Heart right ventricle (tissue), 16 donors: Measurements from ENCODE around the gene PVALB. TPM values are rescaled to one million over a fixed set of nuclear protein-coding genes. Genes with fewer than 3 reads are reported as not detected.
A peak's percentile ranks its signal among the peaks of the same experiment; 100 is the strongest.

Experiments used
- ATAC-seq, 8 donors: fragments of 200-7000 bp; cut with Tn5 transposase; one replicate each; pipeline ENCODE4 v1.9.1; 2020; ENCODE audit warnings: mild to moderate bottlenecking in 8 of 8, moderate library complexity in 8 of 8, moderate number of reproducible peaks in 1 of 8
- DNase-seq, 2 donors: peaks; one replicate each; pipeline ENCODE4 v3.0.0-alpha.2; 2020
- H3K27ac ChIP-seq, 10 donors: fragments of 200-600 bp; sonication (generic) in 2 of 10; one replicate each; pipeline versions ENCODE4 v1.5.0 to v1.8.0; 2020 to 2022; ENCODE audit warnings: mild to moderate bottlenecking in 3 of 10
- H3K27me3 ChIP-seq, 7 donors: fragments of 200-600 bp; one replicate each; pipeline ENCODE4 v1.8.0; 2021 to 2022; ENCODE audit warnings: mild to moderate bottlenecking in 2 of 7
- H3K36me3 ChIP-seq, 9 donors: fragments of 200-600 bp; sonication (generic) in 1 of 9; one replicate each; pipeline versions ENCODE4 v1.5.0 to v1.8.0; 2020 to 2022; ENCODE audit warnings: mild to moderate bottlenecking in 2 of 9
- H3K4me1 ChIP-seq, 9 donors: fragments of 200-600 bp; sonication (generic) in 1 of 9; one replicate each; pipeline versions ENCODE4 v1.5.0 to v1.8.0; 2020 to 2022; ENCODE audit warnings: mild to moderate bottlenecking in 4 of 9
- H3K4me3 ChIP-seq, 10 donors: fragments of 200-600 bp; sonication (generic) in 2 of 10; one replicate each; pipeline versions ENCODE4 v1.5.0 to v1.8.0; 2020 to 2022; ENCODE audit warnings: mild to moderate bottlenecking in 7 of 10, moderate library complexity in 2 of 10
- H3K9me3 ChIP-seq, 11 donors: fragments of 200-600 bp in 10 of 11; sonication (generic) in 2 of 11; one replicate each; pipeline versions ENCODE4 v1.5.0 to v1.8.0; 2013 to 2022; ENCODE audit warnings: mild to moderate bottlenecking in 2 of 11, control low read depth in 1 of 11, moderate library complexity in 1 of 11
- WGBS, 2 donors: extraction: QIAGEN DNeasy Blood & Tissue Kit; methylation state at CpG; one replicate each; pipeline ENCODE4 v1.1.7; 2013; ENCODE audit warnings: inconsistent platforms in 1 of 2; 5-methylcytosine and 5-hydroxymethylcytosine counted together
- intact Hi-C, 10 donors: fragments of 100-400 bp; cut with DNase I; formaldehyde crosslinking; loops; one replicate each; pipeline versions ENCODE4 v1.11.1 to v1.14.2; 2022
- polyA plus RNA-seq, 2 donors: library from polyadenylated mRNA; stranded (reverse); fragments of 200-250 nt; gene quantifications; one replicate each; pipeline ENCODE4 v1.2.3, GENCODE V29; 2013
- total RNA-seq, 10 donors: library from RNA; stranded (reverse); fragmentation: NEBNext Ultra II Directional in 3 of 10; extraction: Animal tissue kit (Norgen Biotek cat#: 25700) in 3 of 10; gene quantifications; one replicate each; pipeline versions ENCODE4 v1.2.1 to v1.2.4, GENCODE V29; 2021 to 2023
- TF ChIP-seq, protein P1 (sequence below), 9 donors: fragments of 200-600 bp; sonication (generic) in 2 of 9; IDR thresholded peaks; one replicate each; pipeline versions ENCODE4 v1.5.0 to v1.8.0; 2021 to 2022; ENCODE audit warnings: antibody characterized with exemption in 9 of 9, mild to moderate bottlenecking in 5 of 9, moderate library complexity in 1 of 9
- donor health status: Arrhythmogenic right ventricular cardiomyopathy.
- donor health status: ischemic (EF 13 %, LVEDD 7.1; RV severe dilation, severe dysfunction).
- donor health status: healthy with polysubstance abuse.
- donor health status: DM: no; HTN: yes; CAD: no.
- donor health status: DM: no; HTN: no; CAD: no.
- donor health status: ischemic (EF 25% LVEDD 6.9; RV normal size, moderate dysfunction).
- donor health status: ischemic (EF 25% LVEDD 5.7; RV mildly dilated, moderate dysfunction).
- donor health status: healthy.
- donor health status: DM: yes; HTN: yes; CAD: no.
- donor health status: Ischemic cardiomyopathy.
- donor health status: ischemic (EF 35%, LVEDD 5.7; RV mildly dilated, moderate dysfunction).
- donor health status: nonischemic (EF 11% LVEDD 7.7; RV severe dilation, severe dysfunction).
- donor health status: DM: yes; HTN: yes; CAD: no.
- donor health status: PGD.
- donor health status: ischemic (EF 29% LVEDD 5.4; RV normal size, mild dysfunction).
- donor health status: nonischemic (EF 23%, LVEDD 6.1; RV moderate dilation, normal function).

The PVALB gene
- total and polyA plus RNA-seq, 12 donors = not detected

GRCh38 chr22:36759481-36760159 lies 57.2 kb downstream of the PVALB start:
- intact Hi-C loops = loop anchor here in 2 of 10 donors (10.0 kb wide), 1 partner anchor 215 kb away; no protein-coding TSS in a partner anchor
- no peak overlapping the region for H3K4me3 ChIP-seq
- peaks cover 0 to 9% (median 3%) of the 10 kb centered on the region in 9 donors for H3K4me1 ChIP-seq
- H3K27ac ChIP-seq = no peak overlapping the region
- 89 to 91% methylated on average over 19 of the region's 19 CpGs for WGBS, 2 donors
- TF ChIP-seq, protein P1, sequence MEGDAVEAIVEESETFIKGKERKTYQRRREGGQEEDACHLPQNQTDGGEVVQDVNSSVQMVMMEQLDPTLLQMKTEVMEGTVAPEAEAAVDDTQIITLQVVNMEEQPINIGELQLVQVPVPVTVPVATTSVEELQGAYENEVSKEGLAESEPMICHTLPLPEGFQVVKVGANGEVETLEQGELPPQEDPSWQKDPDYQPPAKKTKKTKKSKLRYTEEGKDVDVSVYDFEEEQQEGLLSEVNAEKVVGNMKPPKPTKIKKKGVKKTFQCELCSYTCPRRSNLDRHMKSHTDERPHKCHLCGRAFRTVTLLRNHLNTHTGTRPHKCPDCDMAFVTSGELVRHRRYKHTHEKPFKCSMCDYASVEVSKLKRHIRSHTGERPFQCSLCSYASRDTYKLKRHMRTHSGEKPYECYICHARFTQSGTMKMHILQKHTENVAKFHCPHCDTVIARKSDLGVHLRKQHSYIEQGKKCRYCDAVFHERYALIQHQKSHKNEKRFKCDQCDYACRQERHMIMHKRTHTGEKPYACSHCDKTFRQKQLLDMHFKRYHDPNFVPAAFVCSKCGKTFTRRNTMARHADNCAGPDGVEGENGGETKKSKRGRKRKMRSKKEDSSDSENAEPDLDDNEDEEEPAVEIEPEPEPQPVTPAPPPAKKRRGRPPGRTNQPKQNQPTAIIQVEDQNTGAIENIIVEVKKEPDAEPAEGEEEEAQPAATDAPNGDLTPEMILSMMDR (IDR thresholded peaks at IDR 0.05) = no peak
- H3K27me3 ChIP-seq = peaks cover 0 to 19% (median 12%) of the 10 kb centered on the region in 7 donors
- H3K9me3 ChIP-seq = no peaks in the 10 kb centered on the region
- DNase-seq (no peak), ATAC-seq (no peak)
- H3K36me3 ChIP-seq = peaks cover 0 to 44% (median 0%) of the 10 kb centered on the region in 9 donors

DNA sequence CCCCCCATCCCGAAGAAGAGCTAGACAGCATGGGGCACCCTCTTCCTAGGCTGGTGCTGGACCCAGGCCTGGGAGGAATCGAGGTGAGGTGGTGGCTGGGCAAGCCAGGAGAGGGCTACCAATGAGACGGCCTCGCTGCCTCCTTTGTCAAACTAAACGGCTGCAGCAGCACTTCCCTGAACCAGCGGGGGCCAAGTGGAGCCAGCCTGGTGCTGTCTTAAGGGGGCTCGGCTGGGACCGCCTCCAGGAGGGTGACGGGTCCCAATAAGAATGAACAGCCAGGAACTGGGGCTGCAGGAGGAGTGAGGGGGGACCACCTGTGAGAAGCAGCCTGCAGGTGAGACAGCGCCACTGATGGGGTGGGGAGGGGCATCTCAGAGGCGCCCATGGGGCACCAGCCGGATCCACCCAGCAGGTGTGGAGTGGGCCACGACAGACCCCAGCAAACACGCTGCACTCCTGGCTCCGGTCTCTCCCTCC lies 58.0 kb downstream of the PVALB start:
- H3K27me3 ChIP-seq = peaks cover 0 to 27% (median 20%) of the 10 kb centered on the region in 7 donors
- TF ChIP-seq, protein P1 (IDR thresholded peaks at IDR 0.05) = no peak
- no peak overlapping the region for H3K27ac ChIP-seq
- intact Hi-C loops = no loop called here
- peaks cover 0 to 39% (median 0%) of the 10 kb centered on the region in 9 donors for H3K36me3 ChIP-seq
- DNase-seq (no peak), ATAC-seq (no peak)
- 85% methylated on average over 15 of the region's 15 CpGs for WGBS, 2 donors
- no peaks in the 10 kb centered on the region for H3K9me3 ChIP-seq
- H3K4me1 ChIP-seq = peaks cover 0 to 9% (median 3%) of the 10 kb centered on the region in 9 donors
- H3K4me3 ChIP-seq = no peak overlapping the region

DNA sequence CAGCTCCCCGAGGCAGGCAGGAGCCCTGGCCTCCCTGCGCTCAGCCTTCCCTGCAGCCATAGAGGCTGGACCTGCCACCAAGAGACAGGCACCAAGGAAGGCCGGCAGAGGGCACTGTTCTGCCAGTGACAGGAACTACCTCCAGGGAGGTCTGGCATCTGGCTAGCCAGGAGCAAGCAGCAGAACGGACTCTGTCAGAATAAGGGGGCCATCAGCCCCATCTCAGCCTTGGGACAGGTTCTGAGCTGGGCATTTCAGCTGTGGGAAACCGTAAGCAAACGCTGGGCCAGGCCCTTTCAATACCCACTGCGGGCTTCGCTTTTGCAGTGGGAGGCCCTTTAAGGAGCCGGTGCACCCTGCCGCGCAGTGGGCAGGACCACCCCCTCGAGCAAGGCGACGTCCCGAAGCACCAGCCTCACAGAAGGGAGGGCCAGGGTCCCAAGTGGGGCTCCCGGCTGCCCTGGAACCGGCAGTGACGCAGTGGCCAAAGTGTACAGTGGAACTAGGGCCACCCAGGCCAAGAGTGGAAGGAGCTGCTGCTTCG lies 59.1 kb downstream of the PVALB start:
- TF ChIP-seq, protein P1 (IDR thresholded peaks at IDR 0.05) = peak; percentile 58 to 91 (median 74)
- H3K27me3 ChIP-seq = peaks cover 0 to 36% (median 30%) of the 10 kb centered on the region in 7 donors
- no peaks in the 10 kb centered on the region for H3K9me3 ChIP-seq
- H3K4me3 ChIP-seq = no peak overlapping the region
- WGBS, 2 donors = 66 to 67% methylated on average over 19 of the region's 19 CpGs
- H3K36me3 ChIP-seq = peaks cover 0 to 28% (median 0%) of the 10 kb centered on the region in 9 donors
- no peak overlapping the region for H3K27ac ChIP-seq
- intact Hi-C loops = no loop called here
- DNase-seq = peak; percentile 64 to 74
- H3K4me1 ChIP-seq = peaks cover 0 to 4% (median under 1%) of the 10 kb centered on the region in 9 donors
- peak; percentile 63 to 90 (median 80) for ATAC-seq

DNA sequence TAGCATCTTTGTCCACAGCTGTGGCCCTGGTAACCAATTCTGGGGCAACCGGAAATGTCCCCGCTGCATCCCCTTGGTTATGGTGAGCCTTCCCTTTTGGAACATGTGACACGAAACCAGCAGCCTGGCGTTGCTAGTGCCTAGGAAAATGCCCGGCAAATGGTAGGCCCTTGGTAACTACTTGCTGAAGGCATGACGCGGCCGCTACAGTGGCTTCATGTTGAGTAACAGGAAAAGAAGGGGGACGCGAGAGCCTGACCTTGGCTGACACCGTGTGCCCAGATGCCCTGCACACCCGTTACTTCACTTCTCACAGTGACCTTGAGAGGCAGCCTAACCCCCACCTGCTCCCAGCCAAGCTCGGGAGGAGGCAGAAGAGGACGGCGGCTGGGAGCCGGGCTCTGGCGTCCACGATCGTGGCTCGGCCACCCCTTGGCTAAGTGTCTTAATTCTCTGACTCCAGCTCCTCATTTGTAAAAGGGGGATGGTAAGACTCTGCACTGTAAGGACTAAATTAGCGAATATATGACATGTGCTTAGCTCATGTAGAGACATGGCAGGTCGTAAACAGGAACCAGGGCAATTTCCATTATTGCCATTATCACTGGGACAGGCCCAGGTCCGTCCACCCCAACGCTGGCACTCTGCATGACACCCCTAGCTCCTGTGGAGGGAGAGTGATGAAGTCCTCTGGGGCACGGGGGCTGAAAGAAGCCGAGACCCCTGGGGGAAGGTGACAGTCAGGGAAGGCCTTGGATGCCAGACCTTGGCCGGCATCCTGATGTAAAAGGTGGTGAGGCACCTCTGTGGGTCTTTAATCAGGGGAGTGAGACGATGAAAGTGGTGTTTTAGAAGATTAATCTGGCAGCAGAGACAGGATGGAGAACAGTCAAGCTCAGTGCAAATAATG lies 59.8 kb downstream of the PVALB start:
- intact Hi-C loops = no loop called here
- WGBS, 2 donors = 57 to 70% methylated on average over 28 of the region's 28 CpGs
- TF ChIP-seq, protein P1 (IDR thresholded peaks at IDR 0.05) = no peak
- no peaks in the 10 kb centered on the region for H3K9me3 ChIP-seq
- H3K36me3 ChIP-seq = peaks cover 0 to 21% (median 0%) of the 10 kb centered on the region in 9 donors
- H3K4me3 ChIP-seq = no peak overlapping the region
- H3K4me1 ChIP-seq = no peaks in the 10 kb centered on the region
- ATAC-seq (peak in 1 of 8 donors; percentile 35), DNase-seq (no peak)
- H3K27ac ChIP-seq = no peak overlapping the region
- peaks cover 0 to 43% (median 37%) of the 10 kb centered on the region in 7 donors for H3K27me3 ChIP-seq
